GM12874 (cell line): ENCODE measurements around the gene GBA2.
A peak's percentile ranks its signal among the peaks of the same experiment; 100 is the strongest.

Experiments used
- TF ChIP-seq, protein P1 (sequence below): IDR thresholded peaks from 2 replicates; pipeline ENCODE4 v1.5.1; 2011; ENCODE audit warnings: low read depth, mild to moderate bottlenecking, control low read depth, low read length, moderate library complexity; ENCODE audit not compliant: insufficient read depth

GBA2 gene

DNA sequence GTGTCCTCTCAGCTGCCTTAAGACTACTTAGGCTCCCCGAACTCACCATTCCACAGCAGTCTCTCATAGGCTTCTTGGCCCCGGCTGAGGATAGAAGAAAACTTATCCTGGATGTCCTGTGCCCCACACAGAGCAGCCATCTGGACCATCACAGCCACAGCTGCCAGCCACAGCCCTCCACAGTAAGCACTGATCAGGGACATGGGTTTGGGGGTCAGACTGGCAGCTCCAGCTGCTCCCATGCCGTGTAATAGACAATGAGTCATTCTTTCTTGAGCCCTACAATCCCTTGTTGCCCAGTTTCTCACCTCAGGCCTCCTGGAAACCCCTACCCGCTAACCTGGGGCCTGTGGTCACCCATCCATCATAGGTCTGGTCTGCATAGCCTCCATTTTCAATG lies 10.8 kb downstream of the GBA2 start:
- TF ChIP-seq, protein P1, sequence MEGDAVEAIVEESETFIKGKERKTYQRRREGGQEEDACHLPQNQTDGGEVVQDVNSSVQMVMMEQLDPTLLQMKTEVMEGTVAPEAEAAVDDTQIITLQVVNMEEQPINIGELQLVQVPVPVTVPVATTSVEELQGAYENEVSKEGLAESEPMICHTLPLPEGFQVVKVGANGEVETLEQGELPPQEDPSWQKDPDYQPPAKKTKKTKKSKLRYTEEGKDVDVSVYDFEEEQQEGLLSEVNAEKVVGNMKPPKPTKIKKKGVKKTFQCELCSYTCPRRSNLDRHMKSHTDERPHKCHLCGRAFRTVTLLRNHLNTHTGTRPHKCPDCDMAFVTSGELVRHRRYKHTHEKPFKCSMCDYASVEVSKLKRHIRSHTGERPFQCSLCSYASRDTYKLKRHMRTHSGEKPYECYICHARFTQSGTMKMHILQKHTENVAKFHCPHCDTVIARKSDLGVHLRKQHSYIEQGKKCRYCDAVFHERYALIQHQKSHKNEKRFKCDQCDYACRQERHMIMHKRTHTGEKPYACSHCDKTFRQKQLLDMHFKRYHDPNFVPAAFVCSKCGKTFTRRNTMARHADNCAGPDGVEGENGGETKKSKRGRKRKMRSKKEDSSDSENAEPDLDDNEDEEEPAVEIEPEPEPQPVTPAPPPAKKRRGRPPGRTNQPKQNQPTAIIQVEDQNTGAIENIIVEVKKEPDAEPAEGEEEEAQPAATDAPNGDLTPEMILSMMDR, result no peak

GRCh38 chr9:35737143-35737542 lies 11.9 kb downstream of the GBA2 start:
- TF ChIP-seq, protein P1, result no peak

DNA sequence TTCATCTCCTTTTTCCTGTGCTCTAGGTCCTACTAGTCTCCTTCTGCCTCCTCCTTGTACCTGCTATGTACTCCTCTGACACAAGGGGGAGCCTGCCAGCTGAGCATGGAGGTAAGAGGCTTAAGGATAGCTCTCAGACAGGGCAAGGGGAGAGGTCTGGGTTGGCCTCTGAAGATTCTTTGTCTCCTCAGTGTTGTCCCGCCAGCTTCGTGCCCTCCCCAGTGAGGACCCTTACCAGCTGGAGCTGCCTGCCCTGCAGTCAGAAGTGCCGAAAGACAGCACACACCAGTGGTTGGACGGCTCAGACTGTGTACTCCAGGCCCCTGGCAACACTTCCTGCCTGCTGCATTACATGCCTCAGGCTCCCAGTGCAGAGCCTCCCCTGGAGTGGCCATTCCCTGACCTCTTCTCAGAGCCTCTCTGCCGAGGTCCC lies 12.8 kb downstream of the GBA2 start:
- TF ChIP-seq, protein P1, result peak; percentile 89

- TF ChIP-seq, protein P1, result no peak
These were observed 14.9 kb downstream of the GBA2 start for GRCh38 chr9:35734096-35734495.

DNA sequence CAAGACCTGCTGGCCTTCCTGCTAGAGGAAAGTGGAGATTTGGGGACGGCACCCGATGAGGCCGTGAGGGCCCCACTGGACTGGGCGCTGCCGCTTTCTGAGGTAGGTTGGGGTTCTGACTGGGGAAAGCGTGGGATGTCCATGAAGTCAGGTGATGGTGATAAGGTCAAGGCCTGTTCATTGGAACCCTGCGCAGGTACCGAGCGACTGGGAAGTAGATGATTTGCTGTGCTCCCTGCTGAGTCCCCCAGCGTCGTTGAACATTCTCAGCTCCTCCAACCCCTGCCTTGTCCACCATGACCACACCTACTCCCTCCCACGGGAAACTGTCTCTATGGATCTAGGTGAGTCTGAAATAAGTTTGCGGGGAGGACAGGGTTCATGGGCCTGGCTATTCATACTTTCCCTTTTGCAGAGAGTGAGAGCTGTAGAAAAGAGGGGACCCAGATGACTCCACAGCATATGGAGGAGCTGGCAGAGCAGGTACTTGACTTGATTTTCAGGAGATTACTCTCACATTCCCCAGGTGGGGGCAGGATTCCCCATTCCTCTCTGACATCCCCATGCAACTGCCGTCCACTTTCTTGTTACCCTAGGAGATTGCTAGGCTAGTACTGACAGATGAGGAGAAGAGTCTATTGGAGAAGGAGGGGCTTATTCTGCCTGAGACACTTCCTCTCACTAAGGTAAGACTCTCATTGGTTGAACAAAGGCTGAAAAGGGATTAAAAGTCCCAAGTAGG lies 16.1 kb downstream of the GBA2 start:
- TF ChIP-seq, protein P1, result no peak

DNA sequence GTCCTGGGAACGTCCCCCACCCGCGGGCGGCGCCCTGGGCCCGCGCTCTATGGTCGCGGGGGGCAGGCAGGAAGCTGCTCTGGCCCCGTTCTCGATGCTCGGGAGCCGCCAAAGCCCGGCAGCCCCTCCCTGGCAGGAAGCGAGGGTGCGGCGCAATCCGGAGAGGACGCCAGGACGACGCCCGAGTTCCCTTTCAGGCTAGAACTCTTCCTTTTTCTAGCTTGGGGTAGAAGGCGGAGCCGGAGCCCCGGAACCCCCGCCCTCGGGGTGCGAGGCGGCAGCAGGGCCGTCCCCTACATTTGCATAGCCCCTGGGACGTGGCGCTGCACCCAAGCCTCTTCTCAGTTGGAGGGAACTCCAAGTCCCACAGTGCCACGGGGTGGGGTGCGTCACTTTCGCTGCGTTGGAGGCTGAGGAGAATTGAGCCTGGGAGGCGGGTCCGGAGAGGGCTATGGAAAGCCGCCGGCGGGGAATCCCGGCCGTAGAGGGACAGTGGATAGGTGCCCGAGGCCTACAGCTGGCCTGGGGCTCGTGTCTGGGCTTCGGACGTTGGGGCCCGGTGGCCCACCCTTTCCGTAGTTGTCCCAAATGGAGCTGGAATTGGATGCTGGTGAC lies 16.7 kb downstream of the GBA2 start, which contains the start of the genes CREB3 and TLN1:
Gene CREB3, plus strand, starts transcription at position 482 of the 615 bp plus-strand sequence. Its CDS starts 107 bp downstream, at position 589.
Gene TLN1, minus strand, starts transcription at position 11 of the 615 bp plus-strand sequence. CDS start 6,501 bp downstream, outside the sequence.
- TF ChIP-seq, protein P1, result peak; percentile 21; the same call in 1 of the 2 replicates

DNA sequence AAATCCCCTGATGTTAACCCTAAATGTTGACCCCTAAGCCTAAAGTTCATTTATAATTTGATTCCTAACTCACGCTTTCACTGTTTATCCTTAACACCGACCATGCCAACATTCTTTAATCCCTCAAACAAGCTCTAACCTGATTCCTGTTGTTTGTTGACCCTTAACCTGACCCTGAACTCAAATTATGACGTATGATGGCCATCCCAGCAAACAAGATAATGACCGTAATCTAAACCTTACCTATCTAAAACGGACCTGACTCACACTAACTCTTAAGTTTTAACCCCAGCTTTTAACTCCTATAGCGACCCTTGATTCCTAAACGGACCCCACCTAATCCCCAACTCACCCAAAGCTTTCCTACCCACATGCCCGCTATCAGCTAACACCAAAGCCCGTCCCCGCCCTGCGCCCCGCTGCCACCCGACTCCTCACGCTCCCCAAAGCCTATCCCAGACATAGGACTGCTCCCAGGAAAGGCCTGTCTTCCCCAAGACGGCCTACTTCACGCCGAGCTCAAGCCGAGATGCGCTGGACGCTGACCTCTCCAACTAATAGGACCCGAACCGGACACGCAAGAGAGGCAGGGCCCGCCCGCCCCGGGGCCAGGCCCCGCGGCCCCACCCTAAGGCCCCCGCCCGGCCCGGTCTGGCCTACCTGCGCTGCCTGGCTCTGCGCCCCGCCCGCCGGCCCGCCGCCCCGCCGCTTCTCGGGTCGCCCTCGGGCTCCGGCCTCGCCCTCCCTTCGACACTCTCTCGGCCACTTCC lies 17.4 kb downstream of the GBA2 start:
- TF ChIP-seq, protein P1, result no peak
